K562 (cell line): ENCODE measurements around the gene APC2. TPM values are rescaled to one million over a fixed set of nuclear protein-coding genes. Genes with fewer than 3 reads are reported as not detected.

Source experiments
- ATF7 ChIP-seq: fragments of 450-650 bp; IDR thresholded peaks from 2 replicates; pipeline ENCODE4 v1.7.1; 2014; ENCODE audit warnings: mild to moderate bottlenecking, moderate library complexity
- CBX3 ChIP-seq, 2 experiments: IDR thresholded peaks; 1 replicate in 1 of 2; 2 replicates in 1 of 2; pipeline ENCODE4 v1.6.1; 2012; ENCODE audit warnings: inconsistent platforms in 2 of 2, low read length in 2 of 2, borderline replicate concordance in 1 of 2, control low read depth in 1 of 2
- DPF2 ChIP-seq: fragments of 450-650 bp; IDR thresholded peaks from 2 replicates; pipeline ENCODE4 v1.6.1; 2016
- HCFC1 ChIP-seq: IDR thresholded peaks from 2 replicates; pipeline ENCODE4 v1.6.1; 2012; ENCODE audit warnings: low read depth, low read length, improper control_type of control experiment
- ID3 ChIP-seq, 2 experiments: fragments of 250-450 bp in 1 of 2; fragments of 450-650 bp in 1 of 2; sonication (Bioruptor Pico) in 1 of 2; IDR thresholded peaks; 2 replicates each; pipeline versions ENCODE4 v1.6.1 to v1.8.0; 2016 to 2021; ENCODE audit warnings: mild to moderate bottlenecking in 2 of 2, moderate library complexity in 2 of 2, missing compliant biosample characterization in 1 of 2, missing genetic modification characterization in 1 of 2
- KAT2B ChIP-seq: IDR thresholded peaks from one replicate; pipeline ENCODE4 v1.6.1; 2012; ENCODE audit warnings: low read depth, mild to moderate bottlenecking, control low read depth, inconsistent platforms, low read length, moderate library complexity
- NEUROD1 ChIP-seq: fragments of 150-350 bp; IDR thresholded peaks from 2 replicates; pipeline ENCODE4 v1.6.1; 2014; ENCODE audit warnings: borderline replicate concordance, low read length, low read depth; ENCODE audit not compliant: partially characterized antibody
- NFRKB ChIP-seq: fragments of 450-650 bp; IDR thresholded peaks from 2 replicates; pipeline ENCODE4 v1.6.1; 2016; ENCODE audit warnings: low read depth
- NR4A1 ChIP-seq, 2 experiments: fragments of 250-450 bp in 1 of 2; fragments of 450-650 bp in 1 of 2; sonication (Bioruptor Pico) in 1 of 2; IDR thresholded peaks; 2 replicates each; pipeline versions ENCODE4 v1.4.0 to v1.6.1; 2016 to 2020; ENCODE audit warnings: mild to moderate bottlenecking in 2 of 2, missing compliant biosample characterization in 1 of 2, missing genetic modification characterization in 1 of 2, moderate library complexity in 1 of 2
- TBL1XR1 ChIP-seq, 2 experiments: IDR thresholded peaks; 2 replicates each; pipeline ENCODE4 v1.6.1; 2012; ENCODE audit warnings: improper control_type of control experiment in 2 of 2, low read length in 2 of 2, mild to moderate bottlenecking in 1 of 2
- TCF7L2 ChIP-seq: fragments of 150-350 bp; IDR thresholded peaks from 2 replicates; pipeline ENCODE4 v1.6.1; 2016; ENCODE audit warnings: low read depth, mild to moderate bottlenecking, low read length, moderate library complexity
- TCFL5 ChIP-seq: fragments of 250-450 bp; sonication (Bioruptor Pico); conservative IDR thresholded peaks from 2 replicates; pipeline ENCODE4 v1.6.1; 2021; ENCODE audit warnings: mild to moderate bottlenecking, moderate library complexity, matching md5 sums
- TEAD2 ChIP-seq: fragments of 450-650 bp; IDR thresholded peaks from 2 replicates; pipeline ENCODE4 v1.6.1; 2016; ENCODE audit warnings: missing genetic modification characterization, control low read depth, missing compliant biosample characterization
- ZC3H4 ChIP-seq: sonication (generic); formaldehyde crosslinking; IDR thresholded peaks from 2 replicates; pipeline ENCODE4 v1.9.0; 2021; ENCODE audit warnings: missing genetic modification reagents, borderline replicate concordance
- ZNF280A ChIP-seq: fragments of 450-650 bp; IDR thresholded peaks from 2 replicates; pipeline ENCODE4 v1.6.1; 2018; ENCODE audit warnings: mild to moderate bottlenecking, low read depth; ENCODE audit not compliant: partially characterized antibody
- ZNF3 ChIP-seq: fragments of 250-450 bp; sonication (Bioruptor Pico); IDR thresholded peaks from 2 replicates; pipeline ENCODE4 v1.5.0; 2021; ENCODE audit warnings: mild to moderate bottlenecking, moderate library complexity
- ZNF644 ChIP-seq: fragments of 200-800 bp; sonication (Bioruptor generic); IDR thresholded peaks from 2 replicates; pipeline ENCODE4 v1.6.1; 2016; ENCODE audit warnings: low read depth, missing genetic modification characterization, missing compliant biosample characterization
- ZNF699 ChIP-seq: fragments of 250-450 bp; sonication (Bioruptor Pico); IDR thresholded peaks from 2 replicates; pipeline ENCODE4 v1.8.0; 2021; ENCODE audit warnings: mild to moderate bottlenecking, moderate library complexity; ENCODE audit not compliant: insufficient replicate concordance
- polyA plus RNA-seq, 8 experiments: library from polyadenylated mRNA; depleted of rRNA in 4 of 8; stranded (reverse) in 5 of 8; unstranded in 3 of 8; fragments of >200 nt; fragmentation: Nextera tagmentation in 2 of 8; fragmentation: Illumina TruSeq in 1 of 8; extraction: Ambion mirVana in 2 of 8; extraction: Trizol in 1 of 8; gene quantifications; 2 replicates each; pipeline versions ENCODE4 v1.2.1 to v1.2.3, GENCODE V29; 2011 to 2014; ENCODE audit warnings: inconsistent platforms in 1 of 8, missing spikeins in 1 of 8
- total RNA-seq, 7 experiments: library from RNA; depleted of rRNA in 6 of 7; stranded (reverse); fragments of >200 nt in 6 of 7; fragmentation: Illumina TruSeq in 2 of 7; extraction: Trizol in 2 of 7; gene quantifications; 2 replicates each; pipeline versions ENCODE4 v1.2.1 to v1.2.3, GENCODE V29; 2011 to 2021; ENCODE audit warnings: low replicate concordance in 1 of 7
- TF ChIP-seq, protein P1 (sequence below): sonication (generic); formaldehyde crosslinking; IDR thresholded peaks from 2 replicates; pipeline ENCODE4 v1.8.1; 2022; ENCODE audit warnings: missing genetic modification reagents
- TF ChIP-seq, protein P2 (sequence below): sonication (generic); formaldehyde crosslinking; IDR thresholded peaks from 2 replicates; pipeline ENCODE4 v1.8.1; 2023; ENCODE audit warnings: mild to moderate bottlenecking, missing genetic modification reagents
- TF ChIP-seq, protein P3 (sequence below): fragments of 200-800 bp; sonication (Bioruptor generic); IDR thresholded peaks from 2 replicates; pipeline ENCODE4 v1.6.1; 2017; ENCODE audit warnings: missing genetic modification characterization, missing compliant biosample characterization

Gene APC2
- total and polyA plus RNA-seq, 9 of the 15 experiments (the other 6 are each of a cell fraction or from before 2014, with no cell fraction given) = 0.01 to 0.40 (median 0.05) TPM; not detected in 3

DNA sequence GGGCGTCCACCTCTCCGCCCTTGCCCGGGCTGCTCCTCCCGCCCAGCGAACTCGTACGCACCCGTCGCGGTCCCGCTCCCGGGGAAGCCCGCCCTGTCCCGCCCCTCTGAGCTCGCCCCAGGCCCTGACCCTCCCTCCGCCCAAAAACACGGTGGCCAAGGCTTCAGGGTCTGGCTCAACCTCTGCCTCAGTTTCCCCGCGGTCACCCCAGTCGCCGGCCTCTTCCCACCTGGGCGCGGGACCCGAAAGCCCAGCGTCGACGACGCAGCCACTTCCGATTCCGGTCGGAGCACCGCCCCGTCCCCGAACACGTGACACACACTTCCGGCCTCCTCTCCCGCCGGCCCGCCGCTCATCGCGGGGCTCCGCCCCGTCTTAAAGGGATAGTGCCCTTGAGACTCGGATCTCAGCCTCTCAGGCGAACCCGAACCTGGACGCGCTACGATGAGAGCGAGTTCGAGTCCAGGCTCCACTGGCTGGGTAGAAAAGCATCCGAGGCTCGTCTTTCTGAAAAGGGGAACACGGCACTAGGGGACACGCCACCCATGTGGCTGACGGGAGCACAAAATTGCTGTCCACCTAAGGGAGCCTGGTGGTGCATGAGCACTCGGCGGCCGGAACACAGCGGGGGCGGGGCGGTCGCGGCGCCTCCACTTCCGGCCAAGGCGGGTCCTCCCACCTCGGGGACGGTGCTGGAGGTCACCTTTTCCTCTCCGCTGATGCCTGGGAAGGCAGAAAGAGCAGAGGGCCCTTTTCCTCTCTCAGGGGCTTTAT, 29.2 kb downstream of the APC2 start, which contains the start of gene C19orf25 (continued):
- TF ChIP-seq, protein P1, sequence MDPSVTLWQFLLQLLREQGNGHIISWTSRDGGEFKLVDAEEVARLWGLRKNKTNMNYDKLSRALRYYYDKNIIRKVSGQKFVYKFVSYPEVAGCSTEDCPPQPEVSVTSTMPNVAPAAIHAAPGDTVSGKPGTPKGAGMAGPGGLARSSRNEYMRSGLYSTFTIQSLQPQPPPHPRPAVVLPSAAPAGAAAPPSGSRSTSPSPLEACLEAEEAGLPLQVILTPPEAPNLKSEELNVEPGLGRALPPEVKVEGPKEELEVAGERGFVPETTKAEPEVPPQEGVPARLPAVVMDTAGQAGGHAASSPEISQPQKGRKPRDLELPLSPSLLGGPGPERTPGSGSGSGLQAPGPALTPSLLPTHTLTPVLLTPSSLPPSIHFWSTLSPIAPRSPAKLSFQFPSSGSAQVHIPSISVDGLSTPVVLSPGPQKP (CRISPR knock-in tag) = no peak
- TF ChIP-seq NR4A1 (CRISPR knock-in tag; IDR thresholded peaks at IDR 0.05) (no peak), NR4A1 (tag; IDR thresholded peaks at IDR 0.05) (no peak), ID3 (CRISPR knock-in tag; IDR thresholded peaks at IDR 0.05) (no peak), ID3 (tag; IDR thresholded peaks at IDR 0.05) (peak; percentile 80), KAT2B (no peak), TCFL5 (no peak), ATF7 (peak; percentile 81), HCFC1 (peak; percentile 48; the same call in 1 of the 2 replicates), ZNF644 (tag) (no peak), TBL1XR1 (IDR thresholded peaks at IDR 0.05; ENCODE audit: low read length in 2 of 2) (0 out of 4 replicates have a peak, but pooled peaks of 1 of the 2 experiments have one; percentile 32), ZNF3 (no peak), ZC3H4 (no peak), CBX3 (IDR thresholded peaks at IDR 0.05; ENCODE audit: borderline replicate concordance in 1 of 2, low read length in 2 of 2) (no peak), NFRKB (no peak), TCF7L2 (no peak), ZNF280A (no peak), NEUROD1 (no peak), DPF2 (peak; percentile 71), TEAD2 (no peak), ZNF699 (no peak)
- TF ChIP-seq, protein P2, sequence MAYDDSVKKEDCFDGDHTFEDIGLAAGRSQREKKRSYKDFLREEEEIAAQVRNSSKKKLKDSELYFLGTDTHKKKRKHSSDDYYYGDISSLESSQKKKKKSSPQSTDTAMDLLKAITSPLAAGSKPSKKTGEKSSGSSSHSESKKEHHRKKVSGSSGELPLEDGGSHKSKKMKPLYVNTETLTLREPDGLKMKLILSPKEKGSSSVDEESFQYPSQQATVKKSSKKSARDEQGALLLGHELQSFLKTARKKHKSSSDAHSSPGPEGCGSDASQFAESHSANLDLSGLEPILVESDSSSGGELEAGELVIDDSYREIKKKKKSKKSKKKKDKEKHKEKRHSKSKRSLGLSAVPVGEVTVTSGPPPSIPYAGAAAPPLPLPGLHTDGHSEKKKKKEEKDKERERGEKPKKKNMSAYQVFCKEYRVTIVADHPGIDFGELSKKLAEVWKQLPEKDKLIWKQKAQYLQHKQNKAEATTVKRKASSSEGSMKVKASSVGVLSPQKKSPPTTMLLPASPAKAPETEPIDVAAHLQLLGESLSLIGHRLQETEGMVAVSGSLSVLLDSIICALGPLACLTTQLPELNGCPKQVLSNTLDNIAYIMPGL (CRISPR knock-in tag) = no peak
- TF ChIP-seq, protein P3, sequence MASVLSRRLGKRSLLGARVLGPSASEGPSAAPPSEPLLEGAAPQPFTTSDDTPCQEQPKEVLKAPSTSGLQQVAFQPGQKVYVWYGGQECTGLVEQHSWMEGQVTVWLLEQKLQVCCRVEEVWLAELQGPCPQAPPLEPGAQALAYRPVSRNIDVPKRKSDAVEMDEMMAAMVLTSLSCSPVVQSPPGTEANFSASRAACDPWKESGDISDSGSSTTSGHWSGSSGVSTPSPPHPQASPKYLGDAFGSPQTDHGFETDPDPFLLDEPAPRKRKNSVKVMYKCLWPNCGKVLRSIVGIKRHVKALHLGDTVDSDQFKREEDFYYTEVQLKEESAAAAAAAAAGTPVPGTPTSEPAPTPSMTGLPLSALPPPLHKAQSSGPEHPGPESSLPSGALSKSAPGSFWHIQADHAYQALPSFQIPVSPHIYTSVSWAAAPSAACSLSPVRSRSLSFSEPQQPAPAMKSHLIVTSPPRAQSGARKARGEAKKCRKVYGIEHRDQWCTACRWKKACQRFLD (CRISPR knock-in tag) = no peak
